ENCODE measurements around the gene DCAF8.

Gene DCAF8

GRCh38 chr1:160224606-160225005 is 37.7 kb downstream of the DCAF8 start:
- DNase-seq = no peak

GRCh38 chr1:160222546-160222945 is 39.8 kb downstream of the DCAF8 start:
- no peak for DNase-seq

- DNase-seq = no peak
Observed at GRCh38 chr1:160221089-160221488, 41.3 kb downstream of the DCAF8 start.

GRCh38 chr1:160220301-160220700 is 42.0 kb downstream of the DCAF8 start:
- no peak for DNase-seq

- peak; percentile 6 to 25 for DNase-seq
Observed at GRCh38 chr1:160219062-160219929, 43.1 kb downstream of the DCAF8 start.

GRCh38 chr1:160217481-160218051 is 44.8 kb downstream of the DCAF8 start:
- DNase-seq = no peak

- no peak for DNase-seq
Observed at GRCh38 chr1:160216301-160216700, 46.0 kb downstream of the DCAF8 start.

GRCh38 chr1:160214481-160215140 is 47.7 kb downstream of the DCAF8 start:
- DNase-seq = no peak

GRCh38 chr1:160211046-160211790 is 51.1 kb downstream of the DCAF8 start:
- no peak for DNase-seq

- DNase-seq = no peak
Observed at GRCh38 chr1:160210561-160210960, 51.8 kb downstream of the DCAF8 start.

GRCh38 chr1:160209321-160210046 is 52.9 kb downstream of the DCAF8 start:
- DNase-seq = no peak

GRCh38 chr1:160208557-160209320 is 53.6 kb downstream of the DCAF8 start:
- no peak for DNase-seq

GRCh38 chr1:160207771-160208556 is 54.4 kb downstream of the DCAF8 start:
- no peak for DNase-seq

- DNase-seq = no peak
Observed at GRCh38 chr1:160207118-160207650, 55.2 kb downstream of the DCAF8 start.

- DNase-seq = no peak
Observed at GRCh38 chr1:160206421-160207117, 55.8 kb downstream of the DCAF8 start.

- DNase-seq = no peak
Observed at GRCh38 chr1:160206036-160206389, 56.3 kb downstream of the DCAF8 start.

GRCh38 chr1:160205242-160206035 is 56.9 kb downstream of the DCAF8 start, which contains the start of gene PEA15:
Gene PEA15, plus strand, starts transcription at chr1:160205384. Its CDS starts 6,161 bp downstream, at chr1:160211545.
- DNase-seq = peak in 1 of 2 experiments; percentile 66

GRCh38 chr1:160204526-160205241 is 57.7 kb downstream of the DCAF8 start:
- DNase-seq = peak in 1 of 2 experiments; percentile 1

Data from SHP77 (cell line).